ENCODE results near the gene PPP4R3B.

Gene PPP4R3B

GRCh38 chr2:55500025-55500424, 117.4 kb downstream of the PPP4R3B start:
- TF ChIP-seq ZNF391 (tag by site-specific recombination; IDR thresholded peaks at IDR 0.05; ENCODE audit: borderline replicate concordance, low read depth) (no peak), ZNF792 (tag by site-specific recombination; IDR thresholded peaks at IDR 0.05) (no peak), ZNF639 (tag by site-specific recombination; IDR thresholded peaks at IDR 0.05) (no peak), ZNF350 (tag by site-specific recombination; IDR thresholded peaks at IDR 0.05) (no peak), ZNF274 (IDR thresholded peaks at IDR 0.05; ENCODE audit: low read length) (no peak), ZNF274 (tag by site-specific recombination; IDR thresholded peaks at IDR 0.05; ENCODE audit: borderline replicate concordance) (no peak), ZNF621 (tag by site-specific recombination; IDR thresholded peaks at IDR 0.05) (no peak), SP7 (tag by site-specific recombination; IDR thresholded peaks at IDR 0.05) (no peak), IKZF3 (tag by site-specific recombination; IDR thresholded peaks at IDR 0.05) (no peak), ZNF549 (tag by site-specific recombination; IDR thresholded peaks at IDR 0.05) (no peak), GFI1B (tag by site-specific recombination; IDR thresholded peaks at IDR 0.05) (no peak), SCRT2 (tag by site-specific recombination; IDR thresholded peaks at IDR 0.05) (no peak), KLF10 (tag by site-specific recombination; IDR thresholded peaks at IDR 0.05) (no peak), KLF9 (tag by site-specific recombination; IDR thresholded peaks at IDR 0.05; ENCODE audit: low read depth) (no peak), PRDM6 (tag by site-specific recombination; IDR thresholded peaks at IDR 0.05) (no peak), ZNF514 (tag by site-specific recombination; IDR thresholded peaks at IDR 0.05) (no peak), PRDM10 (tag by site-specific recombination; IDR thresholded peaks at IDR 0.05) (no peak), REPIN1 (tag by site-specific recombination; IDR thresholded peaks at IDR 0.05; ENCODE audit: low read depth) (no peak), ZNF114 (tag by site-specific recombination; IDR thresholded peaks at IDR 0.05) (no peak), ZNF37A (tag by site-specific recombination; IDR thresholded peaks at IDR 0.05) (no peak)
- POLR2A ChIA-PET, result no interaction called here

GRCh38 chr2:55498582-55498981, 118.8 kb downstream of the PPP4R3B start:
- no peak for TF ChIP-seq ZNF664 (tag by site-specific recombination; IDR thresholded peaks at IDR 0.05)
- no peak for TF ChIP-seq ZNF530 (tag by site-specific recombination; IDR thresholded peaks at IDR 0.05; ENCODE audit: low read depth)
- no peak for TF ChIP-seq ZNF169 (tag by site-specific recombination; IDR thresholded peaks at IDR 0.05)
- TF ChIP-seq ZNF335 (tag by site-specific recombination; conservative IDR thresholded peaks at IDR 0.05), result no peak
- TF ChIP-seq ZBTB26 (tag by site-specific recombination; optimal IDR thresholded peaks at IDR 0.05), result no peak
- TF ChIP-seq GFI1B (tag by site-specific recombination; IDR thresholded peaks at IDR 0.05), result no peak
- TF ChIP-seq ZNF776 (tag by site-specific recombination; IDR thresholded peaks at IDR 0.05; ENCODE audit: borderline replicate concordance), result no peak
- TF ChIP-seq ZNF76 (tag by site-specific recombination; IDR thresholded peaks at IDR 0.05; ENCODE audit: borderline replicate concordance, low read depth), result no peak
- TF ChIP-seq ZNF501 (tag by site-specific recombination; IDR thresholded peaks at IDR 0.05), result no peak
- Histone ChIP-seq H3K4me3 (ENCODE audit: low read depth, low read length) (no peak overlapping the region), H3K4me1 (ENCODE audit: control insufficient read depth, insufficient read depth, low read length) (0 out of 2 replicates have a peak, but pooled peaks cover 6% of the 10 kb centered on the region), H3K36me3 (ENCODE audit: control insufficient read depth in 2 of 2, insufficient read depth in 1 of 2, low read length in 2 of 2) (no peaks in the 10 kb centered on the region), H3K27ac (ENCODE audit: extremely low read depth, low read depth, low read length) (no peak overlapping the region), H3K9me3 (ENCODE audit: control insufficient read depth, insufficient read depth, low read depth, low read length) (no peaks in the 10 kb centered on the region)
- ChIA-PET POLR2A (no interaction called here), CTCF (interaction anchor here (0.6 kb wide), 1 partner anchor 11 kb away, joined by 4 read pairs; no protein-coding TSS in a partner anchor)

More at GRCh38 chr2:55500025-55500424, 117.4 kb downstream of the PPP4R3B start:
- Histone ChIP-seq H3K27ac (ENCODE audit: extremely low read depth, low read depth, low read length) (no peak overlapping the region), H3K9me3 (ENCODE audit: control insufficient read depth, insufficient read depth, low read depth, low read length) (no peaks in the 10 kb centered on the region), H3K36me3 (ENCODE audit: control insufficient read depth in 2 of 2, insufficient read depth in 1 of 2, low read length in 2 of 2) (no peaks in the 10 kb centered on the region), H3K4me3 (ENCODE audit: low read depth, low read length) (no peak overlapping the region), H3K4me1 (ENCODE audit: control insufficient read depth, insufficient read depth, low read length) (0 out of 2 replicates have a peak, but pooled peaks cover 6% of the 10 kb centered on the region)
- CTCF ChIA-PET, result no interaction called here
